Measurements from ENCODE around the gene CHPF.

Gene CHPF

DNA sequence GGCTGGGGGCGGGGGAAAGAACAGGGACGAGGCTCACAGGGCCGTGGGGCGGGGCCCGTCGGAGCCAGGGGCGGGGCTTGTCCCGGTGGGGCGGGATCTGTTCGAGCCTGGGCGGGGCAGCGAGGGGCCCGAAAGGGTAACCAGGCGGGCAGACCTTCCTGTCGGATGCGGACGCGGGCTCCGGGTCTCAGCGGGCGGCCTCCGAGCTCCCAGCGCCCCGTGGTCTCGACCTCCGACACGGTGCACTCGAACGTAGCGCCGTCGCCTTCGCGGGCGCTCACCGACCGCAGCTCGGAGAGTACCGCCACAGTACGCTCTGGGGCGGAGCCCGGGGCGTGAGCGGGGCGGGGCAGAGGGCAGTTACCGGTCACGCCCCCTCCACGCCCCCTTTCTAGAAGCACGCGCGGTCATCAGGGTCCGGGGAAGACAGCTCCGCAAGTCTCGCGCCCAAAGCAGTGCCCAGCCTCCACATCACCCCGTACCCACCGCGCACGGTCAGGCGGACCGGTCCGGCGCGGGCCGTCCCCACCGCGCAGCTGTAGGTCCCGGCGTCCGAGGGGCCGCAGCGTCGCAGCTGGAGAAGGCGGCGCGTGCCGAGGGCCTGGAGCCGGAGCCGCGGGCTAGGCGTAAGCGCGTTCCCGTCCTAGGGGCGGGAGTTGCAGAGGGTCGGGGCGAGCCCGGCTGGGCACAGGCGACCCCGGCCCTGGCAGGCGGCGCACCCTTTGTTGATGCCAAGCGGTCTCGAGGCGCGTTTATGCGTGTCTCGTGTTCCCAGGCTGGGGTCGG, 9.0 kb upstream of the CHPF start:
- Histone ChIP-seq H3K4me3 (peak overlapping the region; percentile 52 to 65), H3K9me3 (no peaks in the 10 kb centered on the region), H3K27ac (peak overlapping the region; percentile 46 to 48), H3K4me1 (peaks cover 0 to 26% (median 19%) of the 10 kb centered on the region in 4 donors), H3K36me3 (peaks cover 0 to 23% (median 8%) of the 10 kb centered on the region in 3 donors), H3K27me3 (no peaks in the 10 kb centered on the region)
- peak; percentile 88 to 91 for DNase-seq
- TF ChIP-seq, protein P1, sequence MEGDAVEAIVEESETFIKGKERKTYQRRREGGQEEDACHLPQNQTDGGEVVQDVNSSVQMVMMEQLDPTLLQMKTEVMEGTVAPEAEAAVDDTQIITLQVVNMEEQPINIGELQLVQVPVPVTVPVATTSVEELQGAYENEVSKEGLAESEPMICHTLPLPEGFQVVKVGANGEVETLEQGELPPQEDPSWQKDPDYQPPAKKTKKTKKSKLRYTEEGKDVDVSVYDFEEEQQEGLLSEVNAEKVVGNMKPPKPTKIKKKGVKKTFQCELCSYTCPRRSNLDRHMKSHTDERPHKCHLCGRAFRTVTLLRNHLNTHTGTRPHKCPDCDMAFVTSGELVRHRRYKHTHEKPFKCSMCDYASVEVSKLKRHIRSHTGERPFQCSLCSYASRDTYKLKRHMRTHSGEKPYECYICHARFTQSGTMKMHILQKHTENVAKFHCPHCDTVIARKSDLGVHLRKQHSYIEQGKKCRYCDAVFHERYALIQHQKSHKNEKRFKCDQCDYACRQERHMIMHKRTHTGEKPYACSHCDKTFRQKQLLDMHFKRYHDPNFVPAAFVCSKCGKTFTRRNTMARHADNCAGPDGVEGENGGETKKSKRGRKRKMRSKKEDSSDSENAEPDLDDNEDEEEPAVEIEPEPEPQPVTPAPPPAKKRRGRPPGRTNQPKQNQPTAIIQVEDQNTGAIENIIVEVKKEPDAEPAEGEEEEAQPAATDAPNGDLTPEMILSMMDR (IDR thresholded peaks at IDR 0.05): no peak
- intact Hi-C loops (cut with DNase I; ENCODE audit: low total_unique reads): loop anchor here (5.0 kb wide), 1 partner anchor 45 kb away; the partner anchor contains the start of gene STK11IP

DNA sequence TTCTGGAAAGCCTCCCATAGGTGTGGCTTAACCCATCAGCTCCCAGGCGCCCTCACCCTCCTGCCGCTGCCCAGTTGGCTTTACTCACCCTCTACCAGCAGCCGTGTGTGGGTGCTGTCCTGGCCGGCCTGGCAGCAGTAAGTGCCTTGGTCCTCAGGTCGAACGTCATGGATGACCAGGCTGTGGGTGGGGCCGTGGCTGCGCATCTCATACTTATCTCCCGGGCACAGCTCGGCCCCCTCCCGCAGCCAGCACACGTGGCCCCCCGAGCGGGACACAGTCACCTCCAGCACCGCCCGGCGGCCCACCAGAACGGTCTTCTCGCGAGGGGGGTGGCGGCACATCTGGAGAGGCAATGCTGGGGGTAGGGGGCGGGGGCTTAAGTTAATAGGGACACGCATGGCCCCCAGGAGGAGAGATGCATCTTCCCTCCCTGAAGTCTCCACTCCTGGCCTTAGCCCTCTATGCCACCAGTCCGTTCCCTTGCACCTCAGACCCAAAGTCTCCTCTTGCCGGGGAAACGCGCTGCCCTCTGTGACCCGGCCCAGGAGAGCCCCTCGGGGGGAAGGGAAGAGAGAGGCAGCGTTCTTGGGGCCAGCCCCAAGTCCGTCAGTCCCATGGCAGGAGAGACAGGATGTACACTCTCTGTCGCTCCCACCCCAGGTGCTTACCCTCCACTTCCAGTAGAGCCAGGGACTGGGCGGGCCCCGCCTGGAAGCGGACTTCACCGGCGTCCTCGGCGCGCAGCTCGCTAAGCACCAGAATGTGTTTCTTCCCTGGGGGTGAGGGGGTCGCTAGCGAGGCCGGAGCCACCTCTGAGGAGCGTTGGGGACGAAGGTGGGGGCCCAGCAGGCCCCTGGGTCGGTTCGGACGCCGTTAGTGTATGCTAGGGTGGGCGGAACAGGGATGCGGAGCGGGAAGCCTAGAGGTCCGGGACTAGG, 8.1 kb upstream of the CHPF start:
- Histone ChIP-seq H3K36me3 (peaks cover 0 to 14% (median 8%) of the 10 kb centered on the region in 3 donors), H3K27ac (peak overlapping the region; percentile 46 to 48), H3K27me3 (no peaks in the 10 kb centered on the region), H3K4me1 (peaks cover 0 to 26% (median 19%) of the 10 kb centered on the region in 4 donors), H3K4me3 (peak overlapping the region; percentile 52 to 65), H3K9me3 (no peaks in the 10 kb centered on the region)
- intact Hi-C loops (cut with DNase I; ENCODE audit: low total_unique reads): loop anchor here (5.0 kb wide), 1 partner anchor 46 kb away; the partner anchor contains the start of gene STK11IP
- TF ChIP-seq, protein P1 (IDR thresholded peaks at IDR 0.05): no peak
- no peak for DNase-seq

DNA sequence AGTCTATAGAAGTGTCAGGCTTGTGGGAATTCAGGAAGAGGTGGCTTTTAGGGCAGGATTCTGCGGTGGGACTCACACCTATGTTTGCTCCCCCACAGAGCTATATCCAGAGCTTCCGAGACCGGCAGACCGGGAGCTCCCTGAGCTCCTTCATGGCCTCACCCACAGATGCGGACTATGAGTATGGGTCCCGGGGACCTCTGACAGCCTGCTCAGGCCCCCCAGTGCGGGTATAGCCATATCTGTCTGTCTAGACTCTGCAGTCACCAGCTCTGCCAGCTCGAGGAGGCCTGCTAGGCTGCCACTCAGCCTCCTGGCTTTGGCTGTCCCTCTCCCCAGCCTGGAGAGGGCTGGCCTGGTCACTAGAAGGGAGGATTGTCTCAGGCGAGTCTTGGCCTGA, 6.0 kb upstream of the CHPF start:
- no peaks in the 10 kb centered on the region for H3K36me3 ChIP-seq
- H3K27ac ChIP-seq: no peak overlapping the region
- peaks cover 0 to 26% (median 20%) of the 10 kb centered on the region in 4 donors for H3K4me1 ChIP-seq
- H3K9me3 ChIP-seq: no peaks in the 10 kb centered on the region
- TF ChIP-seq, protein P1 (IDR thresholded peaks at IDR 0.05): no peak
- intact Hi-C loops (cut with DNase I; ENCODE audit: low total_unique reads): loop anchor here (5.0 kb wide), 1 partner anchor 48 kb away; the partner anchor contains the start of gene STK11IP
- H3K4me3 ChIP-seq: no peak overlapping the region
- DNase-seq: no peak
- no peaks in the 10 kb centered on the region for H3K27me3 ChIP-seq

DNA sequence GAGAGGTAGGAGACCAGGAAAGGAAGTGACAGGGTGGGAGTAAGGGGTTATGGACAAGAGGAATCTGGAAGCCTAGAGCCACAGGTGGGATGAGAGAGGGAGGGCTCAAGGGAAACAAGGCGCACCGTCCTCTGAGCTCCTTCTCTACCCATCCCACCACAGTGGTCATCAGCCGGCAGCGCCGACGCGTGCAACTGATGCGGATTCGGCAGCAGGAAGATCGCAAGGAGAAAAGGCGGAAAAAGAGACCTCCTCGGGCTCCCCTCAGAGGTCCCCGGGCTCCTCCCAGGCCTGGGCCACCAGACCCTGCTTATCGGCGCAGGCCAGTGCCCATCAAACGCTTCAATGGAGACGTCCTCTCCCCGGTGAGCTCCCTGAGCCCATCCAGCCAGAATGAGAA, 5.4 kb upstream of the CHPF start:
- Histone ChIP-seq H3K4me1 (peaks cover 6 to 33% (median 26%) of the 10 kb centered on the region in 4 donors), H3K36me3 (no peaks in the 10 kb centered on the region), H3K27ac (no peak overlapping the region), H3K4me3 (no peak overlapping the region), H3K27me3 (no peaks in the 10 kb centered on the region), H3K9me3 (no peaks in the 10 kb centered on the region)
- TF ChIP-seq, protein P1 (IDR thresholded peaks at IDR 0.05): no peak
- no peak for DNase-seq
- intact Hi-C loops (cut with DNase I; ENCODE audit: low total_unique reads): no loop called here

DNA sequence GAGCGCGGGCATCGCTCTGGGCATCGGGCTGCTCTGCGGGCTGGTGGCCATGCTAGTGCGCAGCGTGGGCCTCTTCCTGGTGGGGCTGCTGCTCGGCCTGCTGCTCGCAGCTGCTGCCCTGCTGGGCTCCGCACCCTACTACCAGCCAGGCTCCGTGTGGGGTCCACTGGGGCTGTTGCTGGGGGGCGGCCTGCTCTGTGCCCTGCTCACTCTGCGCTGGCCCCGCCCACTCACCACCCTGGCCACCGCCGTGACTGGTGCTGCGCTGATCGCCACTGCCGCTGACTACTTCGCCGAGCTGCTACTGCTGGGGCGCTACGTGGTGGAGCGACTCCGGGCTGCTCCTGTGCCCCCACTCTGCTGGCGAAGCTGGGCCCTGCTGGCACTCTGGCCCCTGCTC, 4.0 kb upstream of the CHPF start:
- no peak overlapping the region for H3K4me3 ChIP-seq
- TF ChIP-seq, protein P1 (IDR thresholded peaks at IDR 0.05): no peak
- H3K27ac ChIP-seq: no peak overlapping the region
- no peak for DNase-seq
- H3K4me1 ChIP-seq: peaks cover 9 to 28% (median 22%) of the 10 kb centered on the region in 4 donors
- intact Hi-C loops (cut with DNase I; ENCODE audit: low total_unique reads): no loop called here
- H3K27me3 ChIP-seq: no peaks in the 10 kb centered on the region
- no peaks in the 10 kb centered on the region for H3K36me3 ChIP-seq
- no peaks in the 10 kb centered on the region for H3K9me3 ChIP-seq

Data from tibial artery (tissue), 4 donors.